GM12878 (cell line): ENCODE measurements around the gene C3orf20.

Source experiments
- CEBPB ChIP-seq, 2 experiments: fragments of 150-350 bp in 1 of 2; IDR thresholded peaks; 2 replicates each; pipeline ENCODE4 v1.6.1; 2012 to 2014; ENCODE audit warnings: low read depth in 2 of 2, low read length in 2 of 2, borderline replicate concordance in 1 of 2, inconsistent platforms in 1 of 2
- CHD4 ChIP-seq: fragments of 200-600 bp; sonication (generic); IDR thresholded peaks from 2 replicates; pipeline ENCODE4 v1.6.1; 2016; ENCODE audit warnings: mild to moderate bottlenecking
- CTCF ChIP-seq, 3 experiments: IDR thresholded peaks in 2 of 3; conservative IDR thresholded peaks in 1 of 3; 2 replicates each; pipeline ENCODE4 v1.5.1; 2011; ENCODE audit warnings: low read depth in 3 of 3, low read length in 3 of 3, mild to moderate bottlenecking in 3 of 3, control low read depth in 2 of 3, moderate library complexity in 2 of 3, inconsistent platforms in 1 of 3, mixed read lengths in 1 of 3; ENCODE audit not compliant: control insufficient read depth in 2 of 3, insufficient read depth in 1 of 3; ENCODE audit errors: extremely low read depth in 1 of 3
- EGR1 ChIP-seq, 2 experiments: IDR thresholded peaks; 1 replicate in 1 of 2; 2 replicates in 1 of 2; pipeline ENCODE4 v1.6.1; 2011 to 2012; ENCODE audit warnings: low read depth in 2 of 2, low read length in 2 of 2, borderline replicate concordance in 1 of 2, mild to moderate bottlenecking in 1 of 2, moderate library complexity in 1 of 2
- EP300 ChIP-seq, 2 experiments: fragments of 150-350 bp in 1 of 2; IDR thresholded peaks; 2 replicates each; pipeline ENCODE4 v1.6.1; 2011 to 2012; ENCODE audit warnings: low read depth in 2 of 2, low read length in 2 of 2, borderline replicate concordance in 1 of 2, improper control_type of control experiment in 1 of 2, inconsistent platforms in 1 of 2; ENCODE audit not compliant: control insufficient read depth in 1 of 2
- EZH2 ChIP-seq: IDR thresholded peaks from 2 replicates; pipeline ENCODE4 v1.6.1; 2012; ENCODE audit warnings: low read depth, mild to moderate bottlenecking, control low read depth, inconsistent platforms, low read length, borderline replicate concordance; ENCODE audit not compliant: control insufficient read depth
- MYC ChIP-seq: IDR thresholded peaks from 2 replicates; pipeline ENCODE4 v1.6.1; 2011; ENCODE audit warnings: mild to moderate bottlenecking, low read length, moderate library complexity, inconsistent platforms; ENCODE audit not compliant: insufficient read depth, insufficient replicate concordance, insufficient read length, severe bottlenecking
- NFXL1 ChIP-seq: fragments of 450-650 bp; IDR thresholded peaks from 2 replicates; pipeline ENCODE4 v1.6.1; 2017; ENCODE audit warnings: antibody characterized with exemption, mild to moderate bottlenecking, borderline replicate concordance
- POLR2A ChIP-seq: IDR thresholded peaks from 2 replicates; pipeline ENCODE4 v1.6.1; 2011; ENCODE audit warnings: low read depth, mild to moderate bottlenecking, low read length
- SIN3A ChIP-seq: IDR thresholded peaks from 2 replicates; pipeline ENCODE4 v1.6.1; 2012; ENCODE audit warnings: low read depth, low read length, improper control_type of control experiment
- TF ChIP-seq, protein P1 (sequence below): fragments of 450-650 bp; IDR thresholded peaks from 2 replicates; pipeline ENCODE4 v1.6.1; 2014; ENCODE audit warnings: mild to moderate bottlenecking

- TF ChIP-seq POLR2A, result no peak
- no peak for TF ChIP-seq EGR1 (IDR thresholded peaks at IDR 0.05; ENCODE audit: borderline replicate concordance in 1 of 2, low read depth in 2 of 2, low read length in 2 of 2)
- no peak for TF ChIP-seq CTCF (IDR thresholded peaks at IDR 0.05 in 2 of 3, conservative IDR thresholded peaks at IDR 0.05 in 1 of 3; ENCODE audit: control insufficient read depth in 2 of 3, extremely low read depth in 1 of 3, insufficient read depth in 1 of 3, low read depth in 3 of 3, low read length in 3 of 3)
- TF ChIP-seq CHD4, result no peak
- TF ChIP-seq EZH2, result no peak
- TF ChIP-seq, protein P1, sequence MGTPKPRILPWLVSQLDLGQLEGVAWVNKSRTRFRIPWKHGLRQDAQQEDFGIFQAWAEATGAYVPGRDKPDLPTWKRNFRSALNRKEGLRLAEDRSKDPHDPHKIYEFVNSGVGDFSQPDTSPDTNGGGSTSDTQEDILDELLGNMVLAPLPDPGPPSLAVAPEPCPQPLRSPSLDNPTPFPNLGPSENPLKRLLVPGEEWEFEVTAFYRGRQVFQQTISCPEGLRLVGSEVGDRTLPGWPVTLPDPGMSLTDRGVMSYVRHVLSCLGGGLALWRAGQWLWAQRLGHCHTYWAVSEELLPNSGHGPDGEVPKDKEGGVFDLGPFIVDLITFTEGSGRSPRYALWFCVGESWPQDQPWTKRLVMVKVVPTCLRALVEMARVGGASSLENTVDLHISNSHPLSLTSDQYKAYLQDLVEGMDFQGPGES, result no peak
- TF ChIP-seq NFXL1, result no peak
- TF ChIP-seq MYC, result no peak
- no peak for TF ChIP-seq CEBPB (IDR thresholded peaks at IDR 0.05; ENCODE audit: borderline replicate concordance in 1 of 2, low read depth in 2 of 2, low read length in 2 of 2)
- no peak; a peak in 1 of 4 replicates for TF ChIP-seq EP300 (IDR thresholded peaks at IDR 0.05; ENCODE audit: borderline replicate concordance in 1 of 2, control insufficient read depth in 1 of 2, low read depth in 2 of 2, low read length in 2 of 2)
- TF ChIP-seq SIN3A, result no peak
These were observed 12.4 kb downstream of the C3orf20 start for GRCh38 chr3:14687360-14687759.
